Activated naive CD4-positive, alpha-beta T cell treated with anti-CD3 and anti-CD28 coated beads, Interleukin-2, amount 50 U/mL, for 24 hours (primary cell): ENCODE data around the gene FLAD1.

Experiments used
- H3K27ac Mint-ChIP-seq: one replicate; pipeline ENCODE4 v1.8.0; 2021; ENCODE audit warnings: mild to moderate bottlenecking, mixed read lengths
- H3K27me3 Mint-ChIP-seq: one replicate; pipeline ENCODE4 v1.8.0; 2021; ENCODE audit warnings: mixed read lengths
- H3K36me3 Mint-ChIP-seq: one replicate; pipeline ENCODE4 v1.8.0; 2021; ENCODE audit warnings: mixed read lengths
- H3K4me1 Mint-ChIP-seq: one replicate; pipeline ENCODE4 v1.8.0; 2021; ENCODE audit warnings: mixed read lengths
- H3K4me3 Mint-ChIP-seq: one replicate; pipeline ENCODE4 v1.8.0; 2021; ENCODE audit warnings: mild to moderate bottlenecking, mixed read lengths
- H3K9me3 Mint-ChIP-seq: one replicate; pipeline ENCODE4 v1.8.0; 2021; ENCODE audit warnings: mixed read lengths

FLAD1 gene

GRCh38 chr1:155022136-155022926 lies 39.2 kb downstream of the FLAD1 start:
- no peak overlapping the region for H3K4me3 Mint-ChIP-seq
- no peak overlapping the region for H3K27ac Mint-ChIP-seq
- no peaks in the 10 kb centered on the region for H3K36me3 Mint-ChIP-seq
- H3K9me3 Mint-ChIP-seq, result no peaks in the 10 kb centered on the region
- peaks cover 28% of the 10 kb centered on the region for H3K4me1 Mint-ChIP-seq
- H3K27me3 Mint-ChIP-seq, result no peaks in the 10 kb centered on the region

DNA sequence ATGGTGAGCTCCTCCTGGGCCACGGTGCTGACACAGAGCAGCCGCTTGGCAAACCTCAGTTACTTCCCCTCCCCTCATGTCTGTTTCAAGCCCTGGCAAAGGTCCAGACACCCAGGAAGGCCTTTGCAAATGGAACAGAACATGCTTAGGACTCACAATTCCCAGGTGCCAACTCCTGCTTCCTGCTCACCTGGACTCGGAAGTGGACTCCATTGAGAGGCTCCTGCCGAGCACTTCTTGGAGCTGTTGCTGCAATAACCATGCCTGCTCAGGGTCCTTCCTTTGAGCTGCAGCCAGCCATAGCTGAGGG lies 39.7 kb downstream of the FLAD1 start:
- H3K36me3 Mint-ChIP-seq, result no peaks in the 10 kb centered on the region
- H3K9me3 Mint-ChIP-seq, result no peaks in the 10 kb centered on the region
- H3K27me3 Mint-ChIP-seq, result no peaks in the 10 kb centered on the region
- H3K4me1 Mint-ChIP-seq, result peaks cover 24% of the 10 kb centered on the region
- H3K27ac Mint-ChIP-seq, result no peak overlapping the region
- H3K4me3 Mint-ChIP-seq, result no peak overlapping the region

- H3K36me3 Mint-ChIP-seq, result no peaks in the 10 kb centered on the region
- H3K9me3 Mint-ChIP-seq, result no peaks in the 10 kb centered on the region
- no peak overlapping the region for H3K4me3 Mint-ChIP-seq
- H3K27me3 Mint-ChIP-seq, result no peaks in the 10 kb centered on the region
- H3K4me1 Mint-ChIP-seq, result peaks cover 21% of the 10 kb centered on the region
- no peak overlapping the region for H3K27ac Mint-ChIP-seq
Measured at GRCh38 chr1:155023627-155024026, 40.5 kb downstream of the FLAD1 start.

DNA sequence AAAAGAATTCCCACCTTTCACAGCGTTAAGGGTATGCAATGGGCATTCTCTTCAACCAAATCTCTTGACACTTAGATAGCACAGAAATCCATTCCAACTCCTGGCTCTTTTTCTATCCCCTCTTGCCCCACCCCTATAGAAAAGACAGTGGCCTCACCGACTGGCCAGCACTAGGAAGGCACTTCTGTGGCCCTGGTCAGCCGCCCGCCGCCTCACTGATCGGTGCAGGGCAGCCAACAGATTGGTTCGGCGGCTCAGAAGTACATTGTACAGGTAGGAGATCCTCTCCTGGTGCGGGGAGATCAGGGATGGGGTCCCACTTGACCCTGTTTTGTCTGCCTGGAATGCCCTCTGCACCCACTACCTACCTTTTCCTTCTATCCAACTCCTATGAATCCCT lies 41.2 kb downstream of the FLAD1 start:
- H3K9me3 Mint-ChIP-seq, result no peaks in the 10 kb centered on the region
- H3K27me3 Mint-ChIP-seq, result no peaks in the 10 kb centered on the region
- H3K27ac Mint-ChIP-seq, result no peak overlapping the region
- H3K4me3 Mint-ChIP-seq, result no peak overlapping the region
- H3K4me1 Mint-ChIP-seq, result peaks cover 15% of the 10 kb centered on the region
- no peaks in the 10 kb centered on the region for H3K36me3 Mint-ChIP-seq

DNA sequence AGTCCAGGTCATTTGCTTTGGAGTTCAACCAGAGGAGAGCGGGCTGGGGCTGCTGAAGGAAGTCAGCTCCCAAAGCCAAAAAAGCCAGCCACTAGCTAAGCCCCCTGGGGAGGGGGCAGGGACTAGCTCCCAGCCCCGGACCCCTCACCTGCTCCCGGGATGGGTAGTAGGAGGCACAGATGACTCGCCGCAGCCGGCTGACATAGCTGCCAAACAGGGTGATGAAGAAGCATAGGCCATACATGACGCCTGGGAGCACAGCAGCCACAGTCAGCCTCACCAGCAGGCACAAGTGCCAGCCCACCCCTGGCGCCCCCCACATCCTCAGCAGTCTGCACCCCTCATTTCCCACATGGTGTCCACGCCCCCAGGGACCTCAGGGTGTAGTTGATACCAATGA lies 43.0 kb downstream of the FLAD1 start:
- Mint-ChIP-seq H3K27ac (no peak overlapping the region), H3K27me3 (no peaks in the 10 kb centered on the region), H3K9me3 (no peaks in the 10 kb centered on the region)

DNA sequence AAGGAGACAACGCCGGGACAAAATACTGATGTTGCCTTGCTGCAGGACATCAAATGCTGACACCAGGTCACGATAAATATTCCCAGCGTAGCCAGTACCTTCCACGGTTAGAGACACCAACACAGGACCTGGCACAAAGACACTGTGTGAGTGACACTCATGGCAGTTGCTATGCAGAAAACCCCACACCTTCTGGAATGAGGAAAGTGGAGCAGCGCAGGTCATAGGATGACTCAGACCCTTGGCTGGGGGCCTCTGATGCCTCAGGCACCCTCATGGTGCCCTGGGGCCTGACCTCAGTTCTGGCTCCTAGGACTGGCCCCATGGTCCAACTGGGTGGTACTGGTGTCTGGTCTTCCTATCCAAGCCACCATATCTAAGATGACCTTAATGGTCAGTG lies 43.4 kb downstream of the FLAD1 start:
- peaks cover 6% of the 10 kb centered on the region for H3K4me1 Mint-ChIP-seq

More for the DNA sequence above, 43.0 kb downstream of the FLAD1 start:
- no peaks in the 10 kb centered on the region for H3K36me3 Mint-ChIP-seq
- H3K4me3 Mint-ChIP-seq, result no peak overlapping the region
- peaks cover 6% of the 10 kb centered on the region for H3K4me1 Mint-ChIP-seq

DNA sequence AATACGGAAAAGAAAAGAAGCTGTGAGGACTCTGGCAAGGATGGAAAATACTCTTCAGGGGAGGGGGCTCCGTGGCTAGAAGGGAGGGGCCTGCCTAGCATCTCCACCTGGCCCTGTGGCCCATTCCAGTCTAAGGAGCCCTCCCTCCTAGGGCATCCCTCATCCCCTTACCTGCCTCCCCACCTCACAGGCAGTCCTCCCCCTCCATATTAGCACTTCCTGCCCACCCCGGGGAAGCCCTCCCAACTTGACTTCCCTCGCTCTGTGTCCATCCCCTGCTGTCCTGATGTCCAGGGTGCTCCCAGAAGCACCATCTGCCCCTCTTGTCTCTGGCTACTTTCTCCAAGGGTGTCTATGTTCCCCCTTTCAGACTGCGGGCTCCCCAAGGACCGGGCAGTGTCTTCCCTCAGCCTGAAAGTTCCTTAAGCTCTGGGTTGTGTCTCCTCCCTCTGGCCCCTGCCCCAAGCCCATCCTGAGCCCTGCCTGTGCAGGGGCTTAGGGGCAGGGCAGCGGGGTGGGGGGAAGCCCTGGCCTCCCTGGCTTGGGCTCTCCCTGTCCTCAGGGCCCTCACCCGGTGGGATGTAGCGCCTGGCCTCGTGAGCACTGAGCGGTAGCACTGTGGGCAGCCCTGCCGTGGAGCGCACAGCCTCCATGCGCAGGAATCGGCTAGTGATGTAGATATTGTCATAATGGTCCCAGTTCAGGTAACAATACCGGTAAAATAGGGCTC lies 46.5 kb downstream of the FLAD1 start:
- H3K9me3 Mint-ChIP-seq, result no peaks in the 10 kb centered on the region
- H3K27me3 Mint-ChIP-seq, result no peaks in the 10 kb centered on the region
- no peaks in the 10 kb centered on the region for H3K4me1 Mint-ChIP-seq
- H3K4me3 Mint-ChIP-seq, result no peak overlapping the region
- H3K27ac Mint-ChIP-seq, result no peak overlapping the region
- H3K36me3 Mint-ChIP-seq, result no peaks in the 10 kb centered on the region

More for the DNA sequence above, 43.4 kb downstream of the FLAD1 start:
- no peaks in the 10 kb centered on the region for H3K9me3 Mint-ChIP-seq
- no peak overlapping the region for H3K27ac Mint-ChIP-seq
- no peak overlapping the region for H3K4me3 Mint-ChIP-seq
- no peaks in the 10 kb centered on the region for H3K36me3 Mint-ChIP-seq
- no peaks in the 10 kb centered on the region for H3K27me3 Mint-ChIP-seq

DNA sequence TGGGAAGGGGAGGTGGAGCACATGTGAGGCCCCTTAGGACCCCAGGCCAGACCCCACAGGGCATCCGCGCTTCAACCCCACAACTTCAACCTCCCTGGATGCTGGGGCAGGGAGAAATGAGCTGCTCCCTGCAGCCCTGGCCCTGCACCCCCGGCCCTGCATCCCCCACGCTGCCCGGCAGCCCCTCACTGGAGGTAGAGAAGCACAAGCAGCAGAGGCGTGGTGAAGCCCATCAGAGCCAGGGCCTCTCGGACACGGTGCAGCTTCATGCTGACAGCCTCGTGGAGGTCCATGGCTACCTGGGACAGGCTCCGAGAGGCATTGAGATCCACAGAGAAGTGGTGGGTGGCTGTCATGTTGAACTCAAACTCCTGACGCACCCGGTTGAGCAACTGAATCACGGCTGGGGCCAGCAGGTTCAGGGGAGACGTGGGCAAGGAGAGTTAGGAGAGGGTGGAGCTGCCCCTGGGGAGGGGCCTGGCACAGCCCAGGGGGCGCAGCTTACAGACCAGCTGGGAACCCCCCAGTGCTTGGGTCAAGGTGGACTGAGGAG lies 47.2 kb downstream of the FLAD1 start:
- Mint-ChIP-seq H3K36me3 (no peaks in the 10 kb centered on the region), H3K4me1 (no peaks in the 10 kb centered on the region), H3K27me3 (no peaks in the 10 kb centered on the region), H3K9me3 (no peaks in the 10 kb centered on the region), H3K4me3 (no peak overlapping the region), H3K27ac (no peak overlapping the region)

DNA sequence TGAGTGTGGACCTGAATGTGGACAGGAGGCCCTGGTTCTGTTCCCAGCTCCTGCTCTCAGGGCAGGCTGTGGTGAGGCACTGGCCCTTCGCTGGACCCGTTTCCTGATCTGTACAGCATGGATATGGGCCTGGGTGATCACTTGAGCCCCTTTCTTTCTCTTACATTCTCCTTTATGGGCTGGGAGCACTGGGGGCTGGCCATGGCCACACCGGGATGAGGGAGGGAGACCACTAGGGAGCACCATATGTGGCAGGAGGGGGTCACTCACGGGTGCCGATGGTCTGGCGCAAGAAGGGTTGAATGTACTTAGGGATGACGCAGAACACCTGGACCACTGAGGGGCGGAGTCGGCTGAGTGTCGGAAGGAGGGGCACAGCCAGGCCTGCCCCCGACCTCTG lies 47.8 kb downstream of the FLAD1 start:
- Mint-ChIP-seq H3K9me3 (no peaks in the 10 kb centered on the region), H3K4me1 (no peaks in the 10 kb centered on the region), H3K36me3 (no peaks in the 10 kb centered on the region), H3K4me3 (no peak overlapping the region), H3K27me3 (no peaks in the 10 kb centered on the region), H3K27ac (peak overlapping the region; percentile 46)

DNA sequence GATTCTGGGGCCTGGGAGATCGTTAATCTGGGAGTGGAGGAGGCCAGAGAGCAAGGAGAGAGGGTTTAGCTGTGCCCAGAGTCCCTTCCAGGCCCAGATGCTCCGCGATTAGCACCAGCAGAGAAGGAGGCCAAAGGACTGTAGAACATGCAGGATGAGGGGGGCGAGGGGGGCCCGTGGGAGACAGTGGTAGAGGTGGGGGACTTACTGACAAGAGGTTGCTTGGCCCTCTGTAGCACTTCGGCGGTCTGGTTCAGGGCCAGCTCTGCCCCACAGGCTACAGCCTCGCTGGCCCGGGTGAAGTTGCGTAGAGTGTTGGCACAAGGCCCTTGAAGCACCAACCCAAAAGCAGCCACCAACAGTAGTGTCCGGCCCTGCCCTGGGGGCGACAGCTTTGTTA lies 49.7 kb downstream of the FLAD1 start:
- H3K4me1 Mint-ChIP-seq, result no peaks in the 10 kb centered on the region
- H3K9me3 Mint-ChIP-seq, result no peaks in the 10 kb centered on the region
- H3K4me3 Mint-ChIP-seq, result no peak overlapping the region
- no peaks in the 10 kb centered on the region for H3K36me3 Mint-ChIP-seq
- no peaks in the 10 kb centered on the region for H3K27me3 Mint-ChIP-seq
- no peak overlapping the region for H3K27ac Mint-ChIP-seq

DNA sequence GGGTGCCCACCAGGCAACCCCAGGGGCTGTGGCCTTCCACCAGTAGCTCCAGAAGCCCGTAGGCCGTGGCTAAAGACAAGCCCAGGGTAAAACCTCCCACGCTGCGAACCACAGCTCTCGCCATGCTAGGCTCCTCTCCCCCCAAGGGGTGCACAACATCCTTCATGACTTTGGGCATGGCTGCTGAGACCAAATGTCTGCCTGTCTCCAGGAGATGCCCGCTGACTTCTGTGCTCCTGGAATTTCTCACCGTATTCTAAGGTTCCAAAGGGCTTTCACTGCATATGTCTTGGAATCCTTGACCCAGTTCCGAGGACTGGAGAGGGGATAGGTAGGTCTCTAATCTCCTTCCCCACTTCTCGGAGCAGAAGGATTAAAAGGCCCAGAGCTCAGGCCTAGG lies 50.4 kb downstream of the FLAD1 start, which contains the start of the genes DCST1 and DCST2:
Gene DCST1, plus strand, starts transcription at position 301 of the 400 bp plus-strand sequence. CDS start 213 bp downstream, outside the sequence.
Gene DCST2, minus strand, starts transcription at position 258 of the 400 bp plus-strand sequence. Its CDS starts 80 bp downstream, at position 178.
- Mint-ChIP-seq H3K36me3 (no peaks in the 10 kb centered on the region), H3K27me3 (no peaks in the 10 kb centered on the region), H3K4me3 (no peak within 1 kb of the TSS), H3K27ac (no peak within 1 kb of the TSS), H3K4me1 (no peaks in the 10 kb centered on the region), H3K9me3 (no peaks in the 10 kb centered on the region)

DNA sequence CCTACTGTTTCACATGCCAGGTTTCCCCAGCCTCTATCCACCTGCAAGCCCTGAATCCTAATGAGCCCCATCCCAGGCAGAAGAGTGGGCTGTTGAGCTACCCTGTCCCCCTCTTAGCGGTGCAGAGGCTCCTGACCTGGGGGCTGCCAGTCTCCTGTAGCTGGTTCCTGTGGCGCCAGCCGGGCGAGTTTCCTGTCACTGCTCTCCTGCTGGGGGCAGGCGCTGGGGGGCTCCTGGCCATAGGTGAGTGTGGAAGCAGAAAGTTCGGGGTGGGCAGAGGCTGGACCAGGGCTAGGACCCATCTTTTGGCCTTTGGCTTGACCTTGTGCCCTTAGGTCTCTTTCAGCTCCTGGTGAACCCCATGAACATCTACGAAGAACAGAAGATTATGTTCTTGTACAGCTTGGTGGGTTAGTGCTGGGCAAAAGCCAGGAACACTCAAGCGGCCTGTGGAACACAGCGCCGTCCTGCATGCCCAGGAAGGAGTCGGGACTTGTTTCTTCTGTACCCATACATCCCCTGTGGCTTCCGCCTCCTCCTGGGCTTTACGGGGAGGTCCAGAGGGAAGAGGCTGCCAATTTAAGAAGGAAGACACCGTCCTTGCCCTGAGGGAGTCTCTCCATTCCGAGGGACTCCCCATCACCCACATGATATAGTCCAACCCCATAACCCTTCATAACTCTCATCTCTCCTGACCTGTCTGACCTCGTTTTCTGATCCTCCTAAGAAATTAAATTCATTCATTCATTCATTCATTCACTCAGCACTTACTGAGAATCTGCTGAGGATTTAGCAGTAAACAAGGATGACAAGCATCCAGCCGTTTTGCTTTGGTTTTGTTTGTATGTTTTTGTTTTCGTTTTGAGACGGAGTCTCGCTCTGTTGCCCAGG lies 51.4 kb downstream of the FLAD1 start:
- no peaks in the 10 kb centered on the region for H3K4me1 Mint-ChIP-seq
- H3K27me3 Mint-ChIP-seq, result no peaks in the 10 kb centered on the region
- H3K4me3 Mint-ChIP-seq, result no peak overlapping the region
- H3K27ac Mint-ChIP-seq, result peak overlapping the region; percentile 77
- H3K9me3 Mint-ChIP-seq, result no peaks in the 10 kb centered on the region
- no peaks in the 10 kb centered on the region for H3K36me3 Mint-ChIP-seq

GRCh38 chr1:155035936-155036335 lies 52.8 kb downstream of the FLAD1 start:
- Mint-ChIP-seq H3K9me3 (no peaks in the 10 kb centered on the region), H3K36me3 (no peaks in the 10 kb centered on the region)

DNA sequence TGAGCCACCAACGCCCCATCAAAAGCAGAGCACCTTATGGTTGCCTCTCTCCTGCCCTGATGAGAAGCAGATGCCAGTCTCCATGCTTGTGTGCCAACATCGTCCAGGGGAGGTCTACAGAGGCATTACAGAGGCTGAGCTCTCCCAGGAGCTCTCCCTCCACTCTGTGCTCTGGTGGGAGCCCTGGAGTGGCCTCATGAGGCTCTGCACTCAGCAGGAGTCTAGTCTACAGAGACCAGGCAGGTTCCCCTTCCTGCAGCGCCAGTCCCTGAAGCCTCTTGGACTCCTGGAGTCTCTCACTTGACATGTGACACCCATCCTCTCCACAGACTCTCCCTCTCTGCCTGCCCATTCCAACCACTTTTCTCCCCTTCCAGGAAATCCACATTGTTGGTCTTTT lies 53.9 kb downstream of the FLAD1 start:
- H3K27ac Mint-ChIP-seq, result no peak overlapping the region
- H3K9me3 Mint-ChIP-seq, result no peaks in the 10 kb centered on the region
- no peaks in the 10 kb centered on the region for H3K4me1 Mint-ChIP-seq
- no peak overlapping the region for H3K4me3 Mint-ChIP-seq
- H3K27me3 Mint-ChIP-seq, result no peaks in the 10 kb centered on the region
- H3K36me3 Mint-ChIP-seq, result no peaks in the 10 kb centered on the region

More at GRCh38 chr1:155035936-155036335, 52.8 kb downstream of the FLAD1 start:
- Mint-ChIP-seq H3K4me1 (no peaks in the 10 kb centered on the region), H3K4me3 (no peak overlapping the region), H3K27ac (no peak overlapping the region), H3K27me3 (no peaks in the 10 kb centered on the region)

- Mint-ChIP-seq H3K4me1 (no peaks in the 10 kb centered on the region), H3K36me3 (no peaks in the 10 kb centered on the region), H3K4me3 (no peak overlapping the region), H3K9me3 (no peaks in the 10 kb centered on the region), H3K27ac (no peak overlapping the region), H3K27me3 (no peaks in the 10 kb centered on the region)
Measured at GRCh38 chr1:155037851-155038441, 54.8 kb downstream of the FLAD1 start.
